Karpas-422 (cell line): ENCODE data around the gene TRABD2B. TPM values are rescaled to one million over a fixed set of nuclear protein-coding genes. Genes with fewer than 3 reads are reported as not detected.

Experiments
- DNase-seq: peaks from one replicate; pipeline ENCODE4 v3.0.0-alpha.2; 2015
- H2AFZ ChIP-seq: fragments of 200-600 bp; sonication (generic); 2 replicates; pipeline ENCODE4 v1.6.1; 2014; ENCODE audit warnings: antibody characterized with exemption, low read length, mixed read lengths
- H3K27ac ChIP-seq: fragments of 200-600 bp; sonication (generic); 2 replicates; pipeline ENCODE4 v1.5.1; 2014; ENCODE audit warnings: mild to moderate bottlenecking, low read length, moderate library complexity
- H3K27me3 ChIP-seq: fragments of 200-600 bp; sonication (generic); 2 replicates; pipeline ENCODE4 v1.6.1; 2014; ENCODE audit warnings: low read length, mixed read lengths
- H3K36me3 ChIP-seq: fragments of 200-600 bp; sonication (generic); 2 replicates; pipeline ENCODE4 v1.6.1; 2014; ENCODE audit warnings: low read length, mixed read lengths; ENCODE audit not compliant: insufficient read depth
- H3K4me1 ChIP-seq: fragments of 200-600 bp; sonication (generic); 2 replicates; pipeline ENCODE4 v1.6.1; 2014; ENCODE audit warnings: mild to moderate bottlenecking, low read length, mixed read lengths
- H3K4me2 ChIP-seq: fragments of 200-600 bp; sonication (generic); 2 replicates; pipeline ENCODE4 v1.6.1; 2014; ENCODE audit warnings: low read length, low read depth, mild to moderate bottlenecking; ENCODE audit not compliant: poor library complexity, severe bottlenecking
- H3K4me3 ChIP-seq: fragments of 200-600 bp; sonication (generic); 2 replicates; pipeline ENCODE4 v1.5.1; 2014; ENCODE audit warnings: mild to moderate bottlenecking, antibody characterized with exemption, low read length, mixed read lengths
- H3K79me2 ChIP-seq: fragments of 200-600 bp; sonication (generic); 2 replicates; pipeline ENCODE4 v1.6.1; 2014; ENCODE audit warnings: mild to moderate bottlenecking, low read length, mixed read lengths
- H3K9ac ChIP-seq: fragments of 200-600 bp; sonication (generic); 2 replicates; pipeline ENCODE4 v1.6.0; 2014; ENCODE audit warnings: low read length
- H3K9me2 ChIP-seq: fragments of 200-600 bp; sonication (generic), shearing (Covaris generic); replicated peaks from 2 replicates; pipeline ENCODE4 v1.6.0; 2014; ENCODE audit warnings: mild to moderate bottlenecking, low read length, moderate library complexity; ENCODE audit not compliant: insufficient read depth
- H3K9me3 ChIP-seq: fragments of 300-700, 200-600 bp; sonication (generic); 2 replicates; pipeline ENCODE4 v1.6.1; 2014; ENCODE audit warnings: low read length, mixed read lengths
- H4K20me1 ChIP-seq: fragments of 200-600 bp; sonication (generic); 2 replicates; pipeline ENCODE4 v1.6.1; 2014; ENCODE audit warnings: mild to moderate bottlenecking, antibody characterized with exemption, low read length, low read depth; ENCODE audit not compliant: insufficient read depth
- total RNA-seq: library from RNA; depleted of rRNA; stranded (reverse); fragments of >200 nt; shearing (Covaris generic); gene quantifications from 2 replicates; pipeline ENCODE4 v1.2.3, GENCODE V29; 2014; ENCODE audit warnings: low replicate concordance

The TRABD2B gene
- total RNA-seq, 1 experiment from 2014 or later = not detected

GRCh38 chr1:47771751-47772150 is 225.4 kb downstream of the TRABD2B start:
- Histone ChIP-seq H3K4me1 (no peaks in the 10 kb centered on the region), H3K36me3 (no peaks in the 10 kb centered on the region), H3K27ac (no peak overlapping the region), H3K9ac (no peak overlapping the region), H3K9me2 (no peaks in the 10 kb centered on the region), H3K27me3 (no peaks in the 10 kb centered on the region), H3K79me2 (no peaks in the 10 kb centered on the region), H3K9me3 (no peaks in the 10 kb centered on the region), H3K4me3 (no peak overlapping the region), H4K20me1 (0 out of 2 replicates have a peak, but pooled peaks cover 3% of the 10 kb centered on the region), H2AFZ (no peak overlapping the region), H3K4me2 (no peak overlapping the region)
- no peak for DNase-seq

- no peak overlapping the region for H3K4me2 ChIP-seq
- H3K79me2 ChIP-seq = no peaks in the 10 kb centered on the region
- no peak overlapping the region for H3K4me3 ChIP-seq
- H4K20me1 ChIP-seq = no peaks in the 10 kb centered on the region
- no peaks in the 10 kb centered on the region for H3K4me1 ChIP-seq
- no peak overlapping the region for H2AFZ ChIP-seq
- no peaks in the 10 kb centered on the region for H3K36me3 ChIP-seq
- H3K9me2 ChIP-seq = no peaks in the 10 kb centered on the region
- DNase-seq = no peak
- H3K9me3 ChIP-seq = no peaks in the 10 kb centered on the region
- no peaks in the 10 kb centered on the region for H3K27me3 ChIP-seq
- no peak overlapping the region for H3K27ac ChIP-seq
- no peak overlapping the region for H3K9ac ChIP-seq
These were observed 227.2 kb downstream of the TRABD2B start for GRCh38 chr1:47769983-47770382.

- Histone ChIP-seq H3K36me3 (no peaks in the 10 kb centered on the region), H3K4me2 (no peak overlapping the region), H3K9ac (no peak overlapping the region), H3K9me2 (no peaks in the 10 kb centered on the region), H3K4me1 (no peaks in the 10 kb centered on the region), H2AFZ (no peak overlapping the region), H3K27me3 (no peaks in the 10 kb centered on the region), H3K79me2 (no peaks in the 10 kb centered on the region), H3K4me3 (no peak overlapping the region), H4K20me1 (no peaks in the 10 kb centered on the region), H3K9me3 (no peaks in the 10 kb centered on the region), H3K27ac (no peak overlapping the region)
- DNase-seq = no peak
These were observed 227.9 kb downstream of the TRABD2B start for GRCh38 chr1:47769295-47769694.

- no peak overlapping the region for H2AFZ ChIP-seq
- H3K4me1 ChIP-seq = no peaks in the 10 kb centered on the region
- H3K36me3 ChIP-seq = no peaks in the 10 kb centered on the region
- no peaks in the 10 kb centered on the region for H3K9me3 ChIP-seq
- no peak overlapping the region for H3K4me2 ChIP-seq
- no peak overlapping the region for H3K27ac ChIP-seq
- no peak overlapping the region for H3K9ac ChIP-seq
- H4K20me1 ChIP-seq = no peaks in the 10 kb centered on the region
- H3K79me2 ChIP-seq = no peaks in the 10 kb centered on the region
- H3K9me2 ChIP-seq = no peaks in the 10 kb centered on the region
- DNase-seq = no peak
- H3K27me3 ChIP-seq = no peaks in the 10 kb centered on the region; the same call in 1 of the 2 replicates
- H3K4me3 ChIP-seq = no peak overlapping the region
These were observed 229.5 kb downstream of the TRABD2B start for GRCh38 chr1:47767741-47768100.

- H4K20me1 ChIP-seq = no peaks in the 10 kb centered on the region
- H3K27ac ChIP-seq = no peak overlapping the region
- no peak overlapping the region for H3K9ac ChIP-seq
These were observed 230.1 kb downstream of the TRABD2B start for GRCh38 chr1:47766832-47767740.

GRCh38 chr1:47765742-47766485 is 231.3 kb downstream of the TRABD2B start:
- Histone ChIP-seq H3K36me3 (no peaks in the 10 kb centered on the region), H3K27me3 (no peaks in the 10 kb centered on the region; the same call in 1 of the 2 replicates), H3K9ac (no peak overlapping the region), H3K4me3 (no peak overlapping the region), H2AFZ (no peak overlapping the region), H3K79me2 (no peaks in the 10 kb centered on the region), H3K9me2 (no peaks in the 10 kb centered on the region), H4K20me1 (no peaks in the 10 kb centered on the region), H3K27ac (no peak overlapping the region), H3K9me3 (no peaks in the 10 kb centered on the region), H3K4me1 (no peaks in the 10 kb centered on the region), H3K4me2 (no peak overlapping the region)
- DNase-seq = no peak

More at GRCh38 chr1:47766832-47767740, 230.1 kb downstream of the TRABD2B start:
- Histone ChIP-seq H3K4me1 (no peaks in the 10 kb centered on the region), H3K79me2 (no peaks in the 10 kb centered on the region), H3K4me3 (no peak overlapping the region), H3K9me3 (no peaks in the 10 kb centered on the region), H3K27me3 (no peaks in the 10 kb centered on the region; the same call in 1 of the 2 replicates), H3K36me3 (no peaks in the 10 kb centered on the region), H3K4me2 (no peak overlapping the region), H3K9me2 (no peaks in the 10 kb centered on the region), H2AFZ (no peak overlapping the region)
- DNase-seq = no peak

GRCh38 chr1:47765236-47765635 is 231.9 kb downstream of the TRABD2B start:
- Histone ChIP-seq H3K9me3 (no peaks in the 10 kb centered on the region), H3K4me1 (no peaks in the 10 kb centered on the region), H3K79me2 (no peaks in the 10 kb centered on the region), H3K9ac (no peak overlapping the region), H3K27ac (no peak overlapping the region), H3K9me2 (no peaks in the 10 kb centered on the region), H4K20me1 (no peaks in the 10 kb centered on the region), H3K27me3 (no peaks in the 10 kb centered on the region; the same call in 1 of the 2 replicates), H3K36me3 (no peaks in the 10 kb centered on the region), H3K4me2 (no peak overlapping the region), H2AFZ (no peak overlapping the region), H3K4me3 (no peak overlapping the region)
- no peak for DNase-seq

GRCh38 chr1:47764461-47765046 is 232.6 kb downstream of the TRABD2B start:
- Histone ChIP-seq H3K9me2 (no peaks in the 10 kb centered on the region), H3K27me3 (no peaks in the 10 kb centered on the region; the same call in 1 of the 2 replicates), H2AFZ (no peak overlapping the region), H3K4me3 (no peak overlapping the region), H3K27ac (no peak overlapping the region), H3K36me3 (no peaks in the 10 kb centered on the region), H3K4me2 (no peak overlapping the region), H3K9ac (no peak overlapping the region), H4K20me1 (no peaks in the 10 kb centered on the region), H3K79me2 (no peaks in the 10 kb centered on the region), H3K4me1 (no peaks in the 10 kb centered on the region), H3K9me3 (no peaks in the 10 kb centered on the region)
- no peak for DNase-seq
